ENCODE measurements around the gene OLFM2. TPM values are rescaled to one million over a fixed set of nuclear protein-coding genes. Genes with fewer than 3 reads are reported as not detected.
"Not testable (repeated sequence)": the region's sequence is repeated elsewhere in the genome, so short reads cannot be mapped to it uniquely, and the experiment has no call there.

The OLFM2 gene
- total and polyA plus RNA-seq, 9 of the 15 experiments (the other 6 are each of a cell fraction or from before 2014, with no cell fraction given) = 0.10 to 0.33 (median 0.23) TPM; not detected in 4

GRCh38 chr19:9847087-9847671 is 89.1 kb downstream of the OLFM2 start (continued):
- TF ChIP-seq ZNF740 (CRISPR knock-in tag; IDR thresholded peaks at IDR 0.05) (0 out of 2 replicates have a peak, but pooled peaks have one; percentile 15), ZNF740 (tag; IDR thresholded peaks at IDR 0.05) (no peak), TRIM24 (IDR thresholded peaks at IDR 0.05) (no peak), CUX1 (CRISPR knock-in tag; IDR thresholded peaks at IDR 0.05) (no peak), ZNF239 (CRISPR knock-in tag; IDR thresholded peaks at IDR 0.05) (no peak), ETS2 (tag; IDR thresholded peaks at IDR 0.05; ENCODE audit: borderline replicate concordance, poor library complexity, severe bottlenecking) (no peak), THRB (CRISPR knock-in tag; conservative IDR thresholded peaks at IDR 0.05) (no peak), DLX4 (CRISPR knock-in tag; IDR thresholded peaks at IDR 0.05) (no peak)

- FAIRE-seq; H2AFZ ChIP-seq (ENCODE audit: low read depth, low read length); H3K79me2 ChIP-seq (ENCODE audit: control insufficient read depth, insufficient read depth, low read length); H3K4me3 ChIP-seq; H3K9ac ChIP-seq (ENCODE audit: insufficient read depth in 1 of 2, low read depth in 2 of 2, low read length in 2 of 2); DNase-seq (ENCODE audit: extremely low read depth in 1 of 4, low spot score in 3 of 4); H3K27ac ChIP-seq (ENCODE audit: extremely low read depth, low read depth, low read length); H3K9me3 ChIP-seq (replicated peaks; ENCODE audit: control insufficient read depth, insufficient read depth, low read depth, low read length); BruUV-seq (replicated peaks); H3K27me3 ChIP-seq (ENCODE audit: control insufficient read depth in 2 of 2, insufficient read depth in 2 of 2, low read length in 2 of 2); in situ Hi-C loops (cut with MboI); H3K4me2 ChIP-seq (ENCODE audit: insufficient read depth, low read length); CTCF ChIA-PET (ENCODE audit: low intra/inter-chr PET ratio); H3K9me1 ChIP-seq (ENCODE audit: control insufficient read depth, insufficient read depth, low read length); ATAC-seq; intact Hi-C loops (cut with micrococcal nuclease): not testable (repeated sequence)
- WGBS (ENCODE audit: insufficient coverage, low coverage, missing lambda C conversion rate) = 86% methylated on average over 10 of the region's 12 CpGs
- Histone ChIP-seq H4K20me1 (replicated peaks; ENCODE audit: control insufficient read depth, insufficient read depth, low read length) (peaks cover 10% of the 10 kb centered on the region), H3K4me1 (replicated peaks in 1 of 2; ENCODE audit: control insufficient read depth in 2 of 2, insufficient read depth in 2 of 2, low read length in 2 of 2) (peaks cover 0 to 30% of the 10 kb centered on the region in 2 experiments; a peak in 3 of 5 replicates), H3K36me3 (ENCODE audit: control insufficient read depth, insufficient read depth, low read length) (peaks cover 93% of the 10 kb centered on the region; the same call in 2 of the 3 replicates)
- POLR2A ChIA-PET = interaction anchor here (0.7 kb wide), 1 partner anchor 36 kb away, joined by 3 read pairs; no protein-coding TSS in a partner anchor
These were observed 92.6 kb downstream of the OLFM2 start for GRCh38 chr19:9843626-9844273.
